Measurements from ENCODE around the gene TFPT. TPM values are rescaled to one million over a fixed set of nuclear protein-coding genes. Genes with fewer than 3 reads are reported as not detected.

The TFPT gene
- total RNA-seq (2022; extraction: Qiagen RNA extraction): 20.8 to 24.6 TPM (median 21.4 TPM) in 5 replicates

GRCh38 chr19:54115109-54116063, at the start of gene TFPT, which contains the start of gene PRPF31:
Gene TFPT, minus strand, starts transcription at chr19:54115657. Its CDS starts 388 bp downstream, at chr19:54115269.
Gene PRPF31, plus strand, starts transcription at chr19:54115754. Its CDS starts 2,525 bp downstream, at chr19:54118279.

GRCh38 chr19:54159352-54160181, 44.1 kb upstream of the TFPT start, which contains the start of gene LENG1:
Gene LENG1, minus strand, starts transcription at chr19:54159721. Its CDS starts 26 bp downstream, at chr19:54159695.

GRCh38 chr19:54137699-54138488, 22.4 kb upstream of the TFPT start, which contains the start of gene CNOT3:
Gene CNOT3, plus strand, starts transcription at chr19:54137762. Its CDS starts 5,217 bp downstream, at chr19:54142979.

GRCh38 chr19:54102421-54103169, 12.9 kb downstream of the TFPT start, which contains the start of gene NDUFA3:
Gene NDUFA3, plus strand, starts transcription at chr19:54102855. Its CDS starts 24 bp downstream, at chr19:54102879.

GRCh38 chr19:54100561-54100960, 14.9 kb downstream of the TFPT start, which contains the start of gene OSCAR:
Gene OSCAR, minus strand, starts transcription at chr19:54100803. Its CDS starts 11 bp downstream, at chr19:54100792.

GRCh38 chr19:54081032-54081431, 34.4 kb downstream of the TFPT start, which contains the start of gene TARM1:
Gene TARM1, minus strand, starts transcription at chr19:54081365. Its CDS starts 25 bp downstream, at chr19:54081340.

GRCh38 chr19:54063350-54064116, 51.9 kb downstream of the TFPT start, which contains the start of gene VSTM1:
Gene VSTM1, minus strand, starts transcription at chr19:54063897. Its CDS starts 120 bp downstream, at chr19:54063777.

Other genes with a start within 250 kb of the TFPT start
- gene MYADM, start 247.8 kb downstream of the TFPT start, total RNA-seq (2022; extraction: Qiagen RNA extraction): 180 to 380 TPM (median 349 TPM) in 5 replicates
- 4.1 to 7.3 TPM (median 6.1 TPM) in 5 replicates for gene PRKCG, start 233.5 kb downstream of the TFPT start, total RNA-seq (2022; extraction: Qiagen RNA extraction)
- 5.8 to 9.2 TPM (median 8.3 TPM) in 5 replicates for gene CACNG7, start 206.4 kb downstream of the TFPT start, total RNA-seq (2022; extraction: Qiagen RNA extraction)
- 0.61 to 1.2 TPM (median 0.79 TPM) in 5 replicates for gene CACNG8, start 152.7 kb downstream of the TFPT start, total RNA-seq (2022; extraction: Qiagen RNA extraction)
- gene CACNG6, start 124.0 kb downstream of the TFPT start, total RNA-seq (2022; extraction: Qiagen RNA extraction): 7.8 to 12.8 TPM (median 11.2 TPM) in 5 replicates
- gene VSTM1, start 51.8 kb downstream of the TFPT start, total RNA-seq (2022; extraction: Qiagen RNA extraction): 0.23 to 0.79 TPM (median 0.54 TPM) in 5 replicates
- gene TARM1, start 34.3 kb downstream of the TFPT start, total RNA-seq (2022; extraction: Qiagen RNA extraction): not detected in 5 replicates
- gene OSCAR, start 14.9 kb downstream of the TFPT start, total RNA-seq (2022; extraction: Qiagen RNA extraction): 0.15 to 0.33 TPM (median 0.27 TPM) in 5 replicates
- gene NDUFA3, start 12.8 kb downstream of the TFPT start, total RNA-seq (2022; extraction: Qiagen RNA extraction): 219 to 268 TPM (median 245 TPM) in 5 replicates
- gene PRPF31, start 97 bp upstream of the TFPT start, total RNA-seq (2022; extraction: Qiagen RNA extraction): 108 to 130 TPM (median 123 TPM) in 5 replicates
- gene CNOT3, start 22.1 kb upstream of the TFPT start, total RNA-seq (2022; extraction: Qiagen RNA extraction): 44.6 to 68.1 TPM (median 61.7 TPM) in 5 replicates
- gene LENG1, start 44.1 kb upstream of the TFPT start, total RNA-seq (2022; extraction: Qiagen RNA extraction): 7.5 to 8.8 TPM (median 7.8 TPM) in 5 replicates
- gene TMC4, start 57.5 kb upstream of the TFPT start, total RNA-seq (2022; extraction: Qiagen RNA extraction): 0.52 to 1.0 TPM (median 0.94 TPM) in 5 replicates
- gene MBOAT7, start 73.9 kb upstream of the TFPT start, total RNA-seq (2022; extraction: Qiagen RNA extraction): 97.0 to 169 TPM (median 161 TPM) in 5 replicates
- gene TSEN34, start 75.7 kb upstream of the TFPT start, total RNA-seq (2022; extraction: Qiagen RNA extraction): 77.5 to 116 TPM (median 107 TPM) in 5 replicates
- 1,857 to 2,770 TPM (median 1,973 TPM) in 5 replicates for gene RPS9, start 85.2 kb upstream of the TFPT start, total RNA-seq (2022; extraction: Qiagen RNA extraction)
- gene LILRB3, start 107.3 kb upstream of the TFPT start, total RNA-seq (2022; extraction: Qiagen RNA extraction): 0.07 to 0.39 TPM (median 0.30 TPM) in 5 replicates
- gene LILRA6, start 127.1 kb upstream of the TFPT start, total RNA-seq (2022; extraction: Qiagen RNA extraction): 0.06 to 0.08 TPM in 2 of 5 replicates, not detected in the others
- 0.02 to 0.08 TPM (median 0.04 TPM) in 4 of 5 replicates, not detected in the other for gene LILRB5, start 141.6 kb upstream of the TFPT start, total RNA-seq (2022; extraction: Qiagen RNA extraction)
- 0.06 to 0.15 TPM (median 0.08 TPM) in 5 replicates for gene LILRB2, start 165.5 kb upstream of the TFPT start, total RNA-seq (2022; extraction: Qiagen RNA extraction)
- 0.13 TPM in 1 of 5 replicates, not detected in the others for gene LILRA5, start 197.5 kb upstream of the TFPT start, total RNA-seq (2022; extraction: Qiagen RNA extraction)
- 0.09 TPM in 1 of 5 replicates, not detected in the others for gene LILRA4, start 223.5 kb upstream of the TFPT start, total RNA-seq (2022; extraction: Qiagen RNA extraction)
- 0.04 to 0.21 TPM in 2 of 5 replicates, not detected in the others for gene LAIR1, start 249.3 kb upstream of the TFPT start, total RNA-seq (2022; extraction: Qiagen RNA extraction)